Effector CD4-positive, alpha-beta T cell (primary cell): Measurements from ENCODE around the gene GALT.

Experiments used
- DNase-seq: peaks from one replicate; pipeline ENCODE4 v3.0.0-alpha.2; 2020
- total RNA-seq: gene quantifications from one replicate; lab custom pipeline; 2026; lab: John Stamatoyannopoulos, UW

Gene GALT
- 14.8 reads per million, percentile 40 among the genes with 10 or more reads in this experiment for total RNA-seq

DNA sequence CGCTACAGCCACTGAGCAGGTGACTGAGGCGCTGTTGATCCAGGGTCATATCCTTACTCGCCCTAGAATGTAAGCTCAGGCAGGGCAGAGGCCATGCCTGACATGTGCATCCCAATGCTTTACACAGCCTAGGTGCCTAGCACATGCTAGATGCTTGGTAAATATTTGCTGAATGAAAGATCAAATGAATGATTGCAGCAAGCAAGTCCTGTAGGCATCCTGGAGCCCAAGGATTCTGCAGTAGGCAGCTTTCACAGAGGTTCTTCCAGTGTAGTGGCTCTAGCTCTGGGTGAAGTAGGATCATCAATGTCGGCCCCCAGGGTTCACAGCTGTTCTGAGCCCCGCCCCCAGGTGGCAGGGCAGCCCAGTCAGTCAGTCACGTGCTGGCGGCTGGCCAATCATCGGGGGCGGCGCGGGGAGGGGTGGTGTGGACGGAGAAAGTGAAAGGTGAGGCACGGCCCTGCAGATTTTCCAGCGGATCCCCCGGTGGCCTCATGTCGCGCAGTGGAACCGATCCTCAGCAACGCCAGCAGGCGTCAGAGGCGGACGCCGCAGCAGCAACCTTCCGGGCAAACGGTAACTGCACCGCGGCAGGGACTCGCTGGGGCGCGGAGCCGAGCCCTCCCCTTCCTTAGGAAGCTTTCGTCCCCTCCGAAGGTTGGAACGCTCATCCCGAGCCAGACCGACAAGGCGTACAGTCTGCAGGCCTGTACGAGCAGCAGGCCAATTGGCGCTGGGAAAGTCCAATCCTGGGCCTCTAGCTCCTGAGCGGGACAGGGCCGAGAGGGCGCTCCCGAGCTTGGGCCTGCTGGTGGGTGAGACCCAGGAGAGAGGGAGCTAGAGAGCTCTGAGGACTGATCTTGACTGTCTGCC, at the start of gene GALT:
TSS of gene GALT (plus strand) at position 465 of the 873 bp plus-strand sequence. CDS start at position 495, 30 bp downstream.
- DNase-seq: peak; percentile 96

DNA sequence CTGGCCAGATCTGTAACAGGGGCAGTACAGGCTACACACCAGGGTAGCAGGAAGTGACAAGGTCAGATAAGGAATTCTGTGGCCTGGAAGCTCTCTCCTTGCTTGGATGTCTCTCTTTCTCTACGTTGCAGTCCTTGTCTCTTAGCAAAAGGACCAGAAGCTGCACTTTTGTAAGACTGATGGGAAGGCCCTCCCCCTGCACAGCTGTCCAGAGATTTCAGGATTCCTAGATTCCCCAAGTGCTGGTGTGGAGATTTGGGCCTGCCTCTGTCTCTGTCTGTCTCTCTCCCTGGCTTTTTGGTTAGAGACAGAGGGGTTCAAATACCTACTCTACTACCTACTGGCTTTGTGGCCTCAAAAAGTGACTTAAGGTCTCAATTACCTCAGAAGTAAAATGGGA, 46.9 kb upstream of the GALT start:
- no peak for DNase-seq

DNA sequence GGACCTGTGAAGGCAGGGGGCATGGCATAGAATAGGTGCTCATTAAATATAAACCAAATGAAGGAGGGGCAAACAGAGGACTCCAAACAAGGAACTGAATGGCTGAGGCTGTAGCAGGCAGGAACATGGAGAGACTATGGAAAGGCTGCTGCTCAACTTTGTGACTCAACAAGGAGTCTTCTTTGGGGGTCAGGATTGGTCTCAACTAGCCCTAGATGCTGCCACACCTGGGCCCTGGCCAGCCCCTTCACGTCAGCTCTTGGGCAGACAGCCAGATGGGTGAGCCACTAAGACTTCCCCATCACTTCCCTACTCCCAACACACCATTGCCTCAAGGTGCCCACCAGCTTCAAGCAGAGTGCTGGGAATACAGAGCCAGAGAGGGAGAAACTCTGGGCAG, 45.6 kb upstream of the GALT start:
- DNase-seq: no peak

DNA sequence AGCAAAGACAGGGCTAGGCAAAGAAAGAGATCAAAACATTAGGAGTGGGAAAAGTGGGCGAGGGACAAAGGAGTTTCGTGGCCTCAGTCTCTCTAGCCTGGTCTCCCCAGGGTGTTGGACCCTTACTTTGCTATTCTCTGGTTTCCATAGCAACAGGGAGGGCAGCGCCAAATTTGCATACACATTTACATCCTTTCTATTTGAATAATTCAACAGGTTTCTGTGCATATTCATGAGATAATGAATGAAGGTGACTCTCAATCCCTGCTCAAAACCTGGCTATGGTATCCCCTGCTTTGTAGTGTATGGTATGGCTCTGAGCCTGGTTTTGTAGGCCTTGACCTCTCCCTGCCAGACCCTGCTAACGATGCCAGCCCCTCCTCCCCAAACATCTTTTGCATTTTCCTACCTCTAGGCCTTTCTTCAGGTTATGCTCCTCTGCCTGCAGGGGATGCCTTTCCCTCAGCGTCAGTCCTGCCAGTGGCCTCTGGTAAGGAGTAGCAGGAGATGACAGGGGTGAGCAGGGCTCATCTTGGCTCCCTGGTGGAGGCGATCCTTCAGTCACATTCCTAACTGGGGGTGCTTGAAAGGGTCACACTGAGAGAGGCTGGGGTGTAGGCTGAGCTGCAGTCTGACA, 44.4 kb upstream of the GALT start:
- no peak for DNase-seq

DNA sequence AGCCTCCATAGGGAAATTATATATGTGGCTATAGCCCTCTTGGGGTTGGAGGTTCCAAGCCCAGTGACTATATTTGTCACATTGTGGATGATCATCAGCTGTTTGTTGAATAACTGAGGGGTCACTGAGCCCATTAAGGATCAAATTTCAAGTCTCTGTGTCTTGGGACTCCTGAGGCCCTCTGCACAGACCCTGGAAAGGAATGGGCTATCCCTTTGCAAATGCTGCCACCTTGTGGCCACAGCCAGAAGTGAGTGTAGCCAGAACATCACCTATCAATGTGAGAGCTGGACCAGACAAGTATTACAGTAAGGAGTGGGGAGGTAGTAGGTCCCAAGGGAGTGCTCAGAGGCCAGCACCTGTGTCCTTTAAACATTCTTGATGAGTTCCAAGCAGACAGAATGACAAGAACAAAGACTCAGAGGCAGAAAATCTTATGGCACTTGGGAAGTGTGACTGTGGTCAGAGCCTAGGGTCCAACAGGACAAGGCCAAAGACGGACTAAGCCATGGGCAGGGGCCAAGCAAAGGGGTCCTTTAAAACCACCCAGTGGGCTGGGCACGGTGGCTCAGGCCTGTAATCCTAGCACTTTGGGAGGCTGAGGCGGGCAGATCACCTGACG, 42.8 kb upstream of the GALT start:
- DNase-seq: peak; percentile 79

DNA sequence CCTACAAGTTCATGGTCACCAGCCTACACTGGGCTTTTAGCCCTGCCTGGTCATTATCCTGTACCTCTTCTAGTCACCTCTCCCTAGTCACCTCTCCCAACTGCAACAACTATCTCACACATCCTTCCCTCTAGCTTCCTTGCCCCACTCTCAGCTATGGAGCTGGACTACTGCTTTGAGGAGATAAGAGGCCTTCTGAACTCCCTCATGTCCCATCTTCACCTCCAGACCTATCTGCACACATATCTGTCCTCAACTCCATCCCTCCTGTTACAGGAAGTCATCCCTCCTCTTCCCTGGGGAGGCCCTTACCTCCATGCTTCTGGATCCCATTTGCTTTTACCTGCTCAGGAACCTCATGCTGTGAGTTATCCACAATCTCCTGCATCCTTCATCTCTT, 40.3 kb upstream of the GALT start:
- DNase-seq: no peak

DNA sequence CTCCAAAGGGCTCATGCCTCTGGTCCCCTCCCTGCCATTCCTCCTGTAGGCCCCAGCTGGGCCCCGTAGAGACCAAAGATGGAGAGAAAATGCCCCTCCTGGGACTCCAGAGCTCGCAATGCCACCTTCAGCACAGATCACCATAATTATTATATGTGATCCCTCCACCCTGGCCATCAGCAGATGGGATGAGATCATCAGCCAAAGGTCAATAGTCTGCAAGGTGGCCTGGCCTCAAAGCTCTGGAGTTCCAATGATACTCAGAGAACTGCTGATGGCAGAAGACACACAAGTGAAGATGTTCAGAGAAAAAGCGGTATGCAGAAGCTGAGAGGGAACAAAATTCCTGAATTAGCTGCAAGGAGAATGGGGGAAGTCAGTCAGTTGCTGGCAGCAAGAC, 39.6 kb upstream of the GALT start:
- DNase-seq: no peak

DNA sequence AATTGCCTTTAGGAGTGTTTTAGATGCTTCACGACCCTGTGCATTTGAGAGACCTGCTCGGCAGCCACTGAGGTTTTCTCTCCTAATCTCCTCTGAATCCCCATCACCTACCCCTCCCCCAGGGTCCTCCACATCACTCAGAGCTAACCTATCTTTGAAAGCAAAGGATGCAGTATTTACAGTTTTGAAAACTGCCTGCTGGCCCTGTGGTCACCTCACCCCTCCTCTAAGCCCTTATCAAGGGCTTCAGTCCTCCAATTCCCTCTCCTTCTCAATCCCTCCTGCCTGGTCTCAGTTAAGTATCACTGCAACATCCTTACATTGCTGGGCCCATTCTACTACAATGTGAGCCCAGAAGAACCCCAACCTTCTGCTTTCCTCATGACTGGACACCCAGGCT, 39.1 kb upstream of the GALT start:
- no peak for DNase-seq

DNA sequence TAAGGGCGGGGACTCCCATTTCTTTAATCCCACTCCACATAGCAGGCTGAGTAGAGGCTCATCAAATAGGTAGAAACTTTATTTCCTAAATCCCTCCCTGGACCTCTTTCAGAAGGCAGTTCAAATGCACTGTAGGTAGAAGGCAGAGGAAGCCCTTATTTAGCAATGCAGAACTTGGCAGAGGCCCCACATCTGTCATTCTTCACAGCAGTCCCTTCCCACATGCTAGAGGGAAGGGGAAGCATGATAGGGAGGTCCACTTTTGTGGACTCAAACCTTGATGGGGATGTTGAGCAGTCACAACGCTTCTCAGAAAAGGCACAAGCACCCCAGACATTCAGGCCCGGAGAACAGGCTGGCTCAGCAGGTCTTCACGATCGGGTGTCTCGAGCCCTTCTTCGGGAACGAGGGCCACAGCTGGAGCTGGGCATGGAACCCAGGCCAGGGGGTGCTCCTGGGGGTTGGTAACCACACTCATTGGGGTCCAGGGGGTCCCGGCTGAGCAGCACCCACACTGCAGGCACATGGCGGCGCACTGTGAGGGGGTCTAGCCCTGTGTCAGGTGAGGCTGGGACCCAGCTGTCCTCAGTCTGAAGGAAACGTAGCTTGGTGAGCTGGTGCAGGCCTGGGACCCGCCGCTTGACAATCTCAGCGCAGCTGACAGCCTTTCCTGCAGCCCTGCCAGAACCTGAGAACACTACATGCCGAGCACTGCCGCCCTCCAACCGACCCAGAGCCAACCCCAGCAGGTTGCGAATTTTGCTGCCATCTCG, 35.9 kb upstream of the GALT start:
- no peak for DNase-seq

DNA sequence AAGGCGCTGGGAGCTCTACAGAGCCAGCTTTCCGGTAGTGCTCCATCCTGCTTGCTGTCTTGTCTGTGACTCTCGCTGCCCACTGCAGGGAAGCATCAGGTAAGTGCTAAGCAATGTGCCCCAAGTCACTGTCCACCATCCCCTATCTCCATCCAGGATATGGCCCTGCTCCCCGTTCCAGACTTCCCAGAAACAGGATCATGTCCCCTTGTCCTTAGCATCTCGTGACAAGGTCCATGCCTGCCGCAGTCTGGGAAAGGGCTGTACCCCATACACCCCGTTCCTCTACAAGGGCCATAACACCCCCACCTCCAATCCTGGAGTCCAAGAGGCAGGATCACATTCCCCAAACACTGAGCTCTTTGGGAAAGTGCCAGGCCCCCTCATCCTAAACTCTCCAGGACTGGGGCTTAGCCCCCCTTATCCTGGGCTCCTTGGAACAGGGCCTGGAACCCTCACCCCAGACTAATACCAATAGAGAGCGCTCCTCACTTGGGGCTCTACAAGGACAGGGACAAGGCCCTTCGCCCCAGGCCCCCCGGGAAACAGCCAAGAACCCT, 35.1 kb upstream of the GALT start:
- no peak for DNase-seq

DNA sequence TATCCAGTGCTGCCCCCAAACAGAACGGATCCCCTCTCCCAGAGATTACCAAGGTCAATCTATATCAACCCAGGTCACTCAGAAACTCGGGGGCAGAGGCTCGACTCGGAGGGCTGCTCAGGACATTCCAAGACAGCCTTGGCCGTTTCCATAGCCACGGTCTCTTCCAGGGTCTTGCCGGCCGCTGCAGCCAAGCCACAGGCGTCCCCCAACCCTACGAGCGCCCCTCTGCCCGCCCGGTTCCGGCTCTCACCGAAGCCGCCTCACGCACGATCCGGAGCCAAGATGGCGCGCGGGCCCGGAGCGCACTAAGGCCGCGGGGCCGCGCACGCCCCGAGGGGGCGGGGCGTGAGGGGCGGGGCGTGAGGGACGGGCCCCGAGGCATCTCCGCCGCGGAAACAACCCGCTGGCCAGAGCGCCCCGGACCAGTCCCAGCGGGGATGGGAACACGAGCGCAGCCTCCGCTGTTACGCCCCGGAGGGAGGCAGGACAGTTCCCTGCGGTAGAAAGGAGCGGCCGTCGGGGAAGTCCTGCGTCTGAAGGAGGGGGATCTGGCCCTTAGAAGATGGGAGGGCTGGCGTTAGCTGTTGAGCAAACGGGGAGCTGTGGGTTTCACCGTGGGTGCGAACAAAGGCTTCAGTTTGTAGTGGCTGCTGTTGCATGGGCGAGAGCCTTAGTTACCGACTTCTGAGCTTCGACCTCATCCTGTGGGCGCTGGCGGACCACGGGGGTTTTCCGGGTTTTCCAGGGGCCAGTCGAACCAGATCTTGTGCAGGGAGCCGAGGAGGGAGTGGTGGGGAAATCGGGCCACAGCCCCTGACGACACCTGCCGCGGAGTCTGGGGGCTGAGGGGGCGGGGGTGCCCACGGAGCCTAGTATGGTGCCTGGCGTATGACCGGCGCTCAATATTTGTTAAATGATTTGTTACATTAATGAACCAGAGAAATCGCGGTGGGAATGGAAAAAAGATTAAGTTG, 34.4 kb upstream of the GALT start, which contains the start of gene RPP25L:
TSS of gene RPP25L (minus strand) at position 287 of the 977 bp plus-strand sequence. CDS start 801 bp downstream, outside the sequence.
- DNase-seq: peak; percentile 78

DNA sequence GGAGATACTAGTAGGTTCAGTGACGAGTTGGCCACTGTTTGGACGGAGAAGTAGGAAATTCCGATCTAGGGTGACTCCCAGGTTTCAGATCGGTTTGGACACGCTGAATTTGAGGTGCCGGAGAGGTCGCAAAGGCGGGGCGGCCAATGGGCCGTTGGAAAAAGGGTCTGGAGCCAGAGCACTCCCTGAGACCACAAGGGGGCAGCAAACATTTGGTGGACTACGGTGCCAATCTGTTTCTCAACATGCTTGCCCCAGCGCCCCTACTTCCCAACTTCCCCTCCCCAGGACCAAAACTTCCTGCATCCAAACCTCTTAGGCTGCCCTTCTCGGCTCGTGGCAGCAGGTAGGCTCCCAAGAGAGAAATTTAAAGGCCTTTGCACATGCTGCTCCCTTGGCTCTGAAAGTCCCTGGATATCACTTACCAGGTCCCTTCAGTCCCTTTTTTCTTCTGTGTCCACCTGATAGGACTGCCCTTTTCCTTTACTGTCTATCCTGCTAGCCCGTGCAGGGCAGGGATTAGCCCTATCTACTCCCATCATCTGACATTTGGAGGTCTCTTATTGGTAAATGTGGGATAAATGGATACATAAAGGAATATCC, 33.6 kb upstream of the GALT start:
- DNase-seq: peak; percentile 68

DNA sequence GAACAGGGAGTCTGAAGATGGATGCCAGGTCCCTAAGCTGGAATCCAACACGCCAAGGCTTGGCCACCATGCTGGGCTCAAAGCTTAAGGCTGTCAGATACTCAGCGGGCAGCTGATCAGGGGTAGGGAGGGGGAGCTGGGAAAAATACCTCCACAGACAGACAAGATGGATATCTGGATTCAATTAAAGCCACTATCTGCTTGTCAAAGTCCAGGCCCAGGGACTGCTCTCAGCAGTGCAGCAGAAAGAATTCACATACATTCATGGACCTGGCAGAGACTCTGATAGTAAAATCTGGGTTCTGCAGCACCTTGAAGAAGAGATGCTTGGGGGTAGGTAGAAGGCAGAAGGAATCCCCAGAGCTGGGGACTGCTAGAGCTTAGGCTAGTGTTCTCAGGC, 31.3 kb upstream of the GALT start:
- DNase-seq: no peak

DNA sequence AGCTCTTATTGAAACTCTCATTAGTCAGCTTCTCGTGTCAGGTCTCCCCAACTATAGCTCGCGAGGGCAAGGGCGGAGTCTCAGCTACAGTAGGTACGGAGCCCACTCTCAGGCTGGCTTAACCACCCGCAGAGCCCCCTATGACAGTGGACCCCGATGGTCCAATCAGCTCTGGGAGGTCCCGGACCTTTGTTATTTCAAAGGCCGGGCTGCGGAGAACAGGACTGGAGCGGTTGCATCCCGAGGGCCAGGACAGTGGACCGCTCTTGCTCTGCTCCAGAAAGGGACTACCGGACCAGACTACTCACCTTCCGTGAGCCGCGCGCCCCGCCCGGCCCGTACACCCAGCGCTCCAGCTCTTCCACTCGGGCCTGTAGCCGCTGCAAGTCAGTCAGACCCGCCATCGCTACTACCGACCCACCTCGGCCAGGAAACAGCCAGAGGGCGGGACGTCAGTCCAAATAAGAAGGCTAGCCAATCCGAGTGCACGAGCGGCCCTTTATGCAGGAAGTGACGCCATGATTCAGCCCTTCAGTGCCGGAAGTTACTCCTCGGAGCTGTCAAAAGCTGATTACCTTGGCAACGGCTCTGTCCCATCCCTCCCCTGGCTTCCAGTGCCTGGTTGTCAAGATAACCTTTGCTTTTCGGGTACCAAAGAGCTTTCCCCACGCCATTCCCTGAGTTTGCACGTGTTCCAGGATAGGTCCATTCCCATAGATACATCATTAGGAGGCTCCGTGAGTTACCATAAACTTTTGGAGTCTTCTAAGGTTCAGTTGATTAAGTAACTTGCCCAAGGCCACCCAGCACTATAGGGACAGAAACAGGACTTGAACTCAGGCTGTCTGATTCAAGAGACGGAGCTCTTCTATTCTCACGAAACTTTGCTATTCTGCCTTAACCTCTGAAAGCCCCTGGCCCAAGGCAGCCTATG, 26.1 kb upstream of the GALT start, which contains the start of gene DCTN3:
TSS of gene DCTN3 (minus strand) at position 435 of the 934 bp plus-strand sequence. CDS start at position 404, 31 bp downstream.
- DNase-seq: peak; percentile 89

DNA sequence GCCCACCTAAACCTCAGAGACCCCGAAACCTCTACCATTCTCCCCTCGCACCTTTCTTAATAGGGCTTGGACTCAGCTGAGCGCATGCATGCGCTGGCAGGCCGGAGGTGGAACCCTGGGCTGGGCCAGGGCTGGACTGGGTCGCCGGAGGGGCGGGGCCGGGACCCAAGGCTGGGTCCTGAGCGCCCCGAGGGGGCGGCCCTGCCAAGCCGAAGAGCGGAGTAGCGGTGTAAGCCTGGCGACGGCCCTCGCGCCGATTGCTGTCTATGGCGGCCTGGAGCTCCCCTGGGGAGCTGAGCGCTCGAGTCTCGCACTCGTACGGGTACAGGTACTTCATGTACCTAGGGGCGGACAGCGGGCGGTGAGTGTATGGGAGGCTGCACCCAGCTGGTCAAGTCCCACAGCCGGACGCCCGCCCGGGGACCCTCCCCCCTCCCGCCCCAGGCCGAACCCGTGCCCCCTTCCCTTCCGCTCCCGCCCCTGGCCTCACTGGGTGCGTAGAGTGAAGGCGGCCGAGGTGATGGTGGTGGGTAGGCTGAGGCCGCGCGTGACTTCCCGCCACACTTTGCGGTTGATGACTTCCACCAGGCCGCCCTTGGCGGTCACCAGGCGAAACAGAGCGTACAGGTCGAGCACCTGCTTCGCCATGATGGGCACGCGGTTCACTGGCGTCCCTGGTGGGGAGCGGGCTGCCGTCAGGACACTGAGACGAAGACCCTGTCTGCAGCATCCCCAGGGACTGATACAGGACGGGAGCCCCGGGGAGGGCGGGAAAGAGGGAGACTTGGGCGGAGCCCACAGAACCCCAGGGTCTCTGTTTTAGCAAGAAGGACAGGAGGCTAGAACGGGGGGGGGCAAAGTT, 22.9 kb upstream of the GALT start:
- no peak for DNase-seq

DNA sequence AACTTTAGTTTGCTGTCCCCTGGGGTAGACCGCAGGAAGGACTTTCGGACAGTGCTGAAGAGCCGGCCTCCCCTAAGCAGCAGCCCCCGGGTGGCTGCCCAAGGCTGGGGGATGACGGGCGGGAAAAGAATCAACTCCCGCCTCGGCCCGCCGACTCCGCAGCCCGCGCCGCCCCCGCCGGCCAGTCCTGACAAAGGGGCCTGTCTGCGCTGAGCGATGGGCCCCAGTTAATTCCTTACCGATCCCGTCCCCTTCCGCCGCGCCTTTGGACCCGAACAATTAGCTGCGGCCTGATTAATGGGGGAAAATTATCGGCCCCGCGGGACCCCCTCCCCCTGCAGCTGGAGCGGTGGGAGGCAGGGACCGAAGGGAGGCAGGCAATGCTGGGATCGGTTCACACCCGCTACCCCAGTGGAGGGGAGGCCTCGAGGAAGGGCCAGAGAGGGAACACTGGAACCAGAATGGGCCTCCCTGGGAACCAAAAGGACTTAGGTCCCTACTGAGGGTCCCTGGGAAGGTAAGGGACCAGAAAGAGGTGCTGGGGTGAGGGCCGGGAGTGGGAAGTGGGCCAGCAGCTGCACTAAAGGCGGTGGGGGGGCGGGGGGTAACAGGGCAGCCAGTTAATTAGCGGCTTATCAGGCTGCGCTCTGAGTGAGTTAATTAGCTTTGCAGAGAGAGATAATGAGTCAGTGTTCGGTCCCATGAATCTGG, 21.8 kb upstream of the GALT start:
- no peak for DNase-seq

DNA sequence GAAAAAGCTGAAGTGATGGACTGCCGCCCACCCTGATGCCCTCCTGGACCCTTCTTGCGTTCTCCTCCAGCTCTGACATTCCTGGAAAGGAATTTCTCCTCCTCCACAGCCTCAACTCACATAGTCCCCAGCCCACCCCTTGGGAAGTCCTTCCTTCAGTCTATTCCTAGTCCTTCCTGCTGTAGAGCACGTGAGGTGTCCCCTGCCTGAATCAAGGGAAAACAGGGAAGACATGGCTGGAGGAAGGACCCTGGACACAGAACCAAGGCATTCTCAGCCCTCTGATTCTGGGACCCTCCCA, 21.3 kb upstream of the GALT start:
- no peak for DNase-seq
